ES-I3 (cell line): ENCODE results near the gene SKAP2.

Experiments
- H3K36me3 ChIP-seq: 2 replicates; pipeline ENCODE4 v1.6.1; 2013; ENCODE audit warnings: mild to moderate bottlenecking, low read length, control low read depth, moderate library complexity; ENCODE audit not compliant: insufficient read depth
- H3K4me1 ChIP-seq: 2 replicates; pipeline ENCODE4 v1.6.1; 2013; ENCODE audit warnings: mild to moderate bottlenecking, control low read depth, low read length; ENCODE audit not compliant: insufficient read depth
- H3K9ac ChIP-seq: 2 replicates; pipeline ENCODE4 v1.6.1; 2013; ENCODE audit warnings: low read depth, mild to moderate bottlenecking, low read length, moderate library complexity
- H3K9me3 ChIP-seq: 2 replicates; pipeline ENCODE4 v1.6.1; 2013; ENCODE audit warnings: mild to moderate bottlenecking, low read length, moderate library complexity; ENCODE audit not compliant: control insufficient read depth, insufficient read depth

The SKAP2 gene

GRCh38 chr7:26760501-26760900 is 103.9 kb downstream of the SKAP2 start:
- H3K9ac ChIP-seq = no peak overlapping the region
- H3K4me1 ChIP-seq = no peaks in the 10 kb centered on the region
- H3K9me3 ChIP-seq = no peaks in the 10 kb centered on the region
- no peaks in the 10 kb centered on the region for H3K36me3 ChIP-seq

- Histone ChIP-seq H3K4me1 (no peaks in the 10 kb centered on the region), H3K9me3 (no peaks in the 10 kb centered on the region), H3K9ac (no peak overlapping the region), H3K36me3 (no peaks in the 10 kb centered on the region)
Observed at GRCh38 chr7:26759108-26759507, 105.3 kb downstream of the SKAP2 start.

- Histone ChIP-seq H3K9me3 (no peaks in the 10 kb centered on the region), H3K36me3 (no peaks in the 10 kb centered on the region), H3K9ac (no peak overlapping the region)
Observed at GRCh38 chr7:26743205-26743604, 121.2 kb downstream of the SKAP2 start.

GRCh38 chr7:26735976-26736600 is 128.3 kb downstream of the SKAP2 start:
- Histone ChIP-seq H3K9ac (peak overlapping the region; percentile 11; the same call in 1 of the 2 replicates), H3K4me1 (peaks cover 12% of the 10 kb centered on the region; the same call in 1 of the 2 replicates), H3K36me3 (no peaks in the 10 kb centered on the region), H3K9me3 (peaks cover 4% of the 10 kb centered on the region; the same call in 1 of the 2 replicates)

More at GRCh38 chr7:26743205-26743604, 121.2 kb downstream of the SKAP2 start:
- no peaks in the 10 kb centered on the region for H3K4me1 ChIP-seq

- Histone ChIP-seq H3K4me1 (no peaks in the 10 kb centered on the region), H3K36me3 (no peaks in the 10 kb centered on the region), H3K9me3 (no peaks in the 10 kb centered on the region), H3K9ac (no peak overlapping the region)
Observed at GRCh38 chr7:26729150-26729775, 135.1 kb downstream of the SKAP2 start.

GRCh38 chr7:26726051-26726450 is 138.3 kb downstream of the SKAP2 start:
- Histone ChIP-seq H3K4me1 (no peaks in the 10 kb centered on the region), H3K9me3 (no peaks in the 10 kb centered on the region), H3K36me3 (no peaks in the 10 kb centered on the region), H3K9ac (no peak overlapping the region)

- no peaks in the 10 kb centered on the region for H3K9me3 ChIP-seq
- no peaks in the 10 kb centered on the region for H3K36me3 ChIP-seq
- H3K4me1 ChIP-seq = no peaks in the 10 kb centered on the region
- H3K9ac ChIP-seq = no peak overlapping the region
Observed at GRCh38 chr7:26724795-26725194, 139.6 kb downstream of the SKAP2 start.

DNA sequence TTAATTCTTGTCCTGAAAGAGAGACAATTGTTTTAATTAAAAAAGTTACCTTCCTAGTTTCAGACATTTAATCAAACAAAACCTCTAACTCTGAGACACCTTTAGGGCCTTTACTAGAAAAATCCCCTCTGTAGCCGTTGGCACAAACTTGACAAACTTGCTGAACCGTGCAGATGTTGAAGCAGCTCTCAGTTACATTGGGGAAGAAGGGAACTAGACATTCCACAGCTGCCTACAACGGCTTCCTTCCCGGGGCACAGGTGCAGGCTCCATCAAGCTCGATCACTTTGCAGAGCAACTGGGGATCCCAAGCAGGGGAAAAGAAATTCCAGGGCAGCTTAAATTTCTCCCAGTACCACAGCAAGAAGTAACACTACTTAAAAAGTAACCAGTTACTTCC is 141.3 kb downstream of the SKAP2 start:
- no peaks in the 10 kb centered on the region for H3K36me3 ChIP-seq
- H3K4me1 ChIP-seq = no peaks in the 10 kb centered on the region
- no peak overlapping the region for H3K9ac ChIP-seq

GRCh38 chr7:26721450-26721849 is 142.9 kb downstream of the SKAP2 start:
- Histone ChIP-seq H3K9ac (no peak overlapping the region), H3K4me1 (no peaks in the 10 kb centered on the region), H3K36me3 (no peaks in the 10 kb centered on the region), H3K9me3 (no peaks in the 10 kb centered on the region)

More for the DNA sequence above, 141.3 kb downstream of the SKAP2 start:
- no peaks in the 10 kb centered on the region for H3K9me3 ChIP-seq

- Histone ChIP-seq H3K4me1 (no peaks in the 10 kb centered on the region), H3K9ac (no peak overlapping the region), H3K36me3 (no peaks in the 10 kb centered on the region), H3K9me3 (no peaks in the 10 kb centered on the region)
Observed at GRCh38 chr7:26718063-26718462, 146.3 kb downstream of the SKAP2 start.

DNA sequence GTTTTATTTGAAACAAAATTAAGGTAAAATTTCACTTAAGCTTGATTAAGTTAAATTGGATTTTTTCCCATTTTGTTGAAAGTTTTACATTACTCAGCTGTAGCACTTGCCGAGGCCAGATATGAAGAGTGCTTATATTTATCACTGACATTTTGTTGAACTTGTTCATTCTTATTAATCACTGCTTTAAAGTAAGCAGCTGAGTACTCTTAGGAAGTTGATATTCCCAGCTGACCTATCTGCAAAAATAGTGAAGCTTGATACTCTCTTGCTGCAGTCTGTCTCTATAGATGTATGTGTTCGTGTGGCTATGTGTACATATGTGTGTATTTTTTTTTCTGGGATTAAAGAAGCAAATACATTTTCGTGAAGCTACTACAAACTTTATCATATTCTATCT is 150.0 kb downstream of the SKAP2 start:
- no peaks in the 10 kb centered on the region for H3K36me3 ChIP-seq
- H3K4me1 ChIP-seq = no peaks in the 10 kb centered on the region
- H3K9ac ChIP-seq = no peak overlapping the region
- no peaks in the 10 kb centered on the region for H3K9me3 ChIP-seq

DNA sequence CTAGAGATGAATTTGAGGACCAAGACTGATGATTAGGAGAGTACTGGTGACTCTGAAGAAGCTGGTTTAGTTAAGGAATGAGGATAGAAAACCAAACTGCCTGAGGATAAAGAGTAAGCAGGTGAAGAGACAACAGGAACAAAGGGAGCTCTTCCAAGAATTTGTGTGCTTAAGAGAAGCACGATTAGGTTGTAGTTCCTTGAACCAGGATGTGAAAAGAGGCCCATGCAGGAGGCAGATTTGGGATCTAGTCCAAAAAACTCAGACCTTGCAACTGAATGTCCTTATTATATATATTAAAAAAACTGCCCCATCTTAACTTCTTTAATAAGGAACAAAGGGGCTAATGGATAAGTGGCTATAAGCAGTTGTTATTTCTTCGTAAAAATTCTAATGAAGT is 150.4 kb downstream of the SKAP2 start:
- no peaks in the 10 kb centered on the region for H3K4me1 ChIP-seq
- H3K36me3 ChIP-seq = no peaks in the 10 kb centered on the region
- H3K9ac ChIP-seq = no peak overlapping the region
- no peaks in the 10 kb centered on the region for H3K9me3 ChIP-seq

- Histone ChIP-seq H3K9me3 (no peaks in the 10 kb centered on the region), H3K4me1 (no peaks in the 10 kb centered on the region), H3K9ac (no peak overlapping the region), H3K36me3 (no peaks in the 10 kb centered on the region)
Observed at GRCh38 chr7:26709210-26709990, 155.0 kb downstream of the SKAP2 start.

DNA sequence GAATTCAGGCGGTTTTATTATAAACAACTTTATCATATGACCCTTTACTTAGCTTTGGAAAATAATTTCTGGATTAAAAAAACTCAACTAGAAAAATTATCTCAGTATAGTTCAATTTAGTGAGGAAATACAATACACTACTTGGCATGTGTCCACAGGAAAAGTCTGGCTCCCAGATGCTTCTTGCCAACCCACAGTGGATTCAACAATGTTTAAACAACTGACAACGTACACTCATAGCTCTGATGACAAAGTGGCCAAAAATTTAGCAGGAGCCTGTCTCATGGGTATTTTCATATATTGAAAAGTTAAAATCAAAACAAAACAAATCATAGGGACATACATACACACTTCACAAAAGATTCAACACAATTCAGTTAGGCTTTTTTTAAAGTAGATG is 158.8 kb downstream of the SKAP2 start:
- Histone ChIP-seq H3K9me3 (no peaks in the 10 kb centered on the region), H3K9ac (no peak overlapping the region), H3K36me3 (no peaks in the 10 kb centered on the region), H3K4me1 (no peaks in the 10 kb centered on the region)

- Histone ChIP-seq H3K4me1 (no peaks in the 10 kb centered on the region), H3K9me3 (no peaks in the 10 kb centered on the region), H3K36me3 (no peaks in the 10 kb centered on the region), H3K9ac (no peak overlapping the region)
Observed at GRCh38 chr7:26704786-26705185, 159.6 kb downstream of the SKAP2 start.
